Dermis microvascular lymphatic vessel endothelial cell (primary cell): ENCODE data around the gene KIAA0408. TPM values are rescaled to one million over a fixed set of nuclear protein-coding genes. Genes with fewer than 3 reads are reported as not detected.
A peak's percentile ranks its signal among the peaks of the same experiment; 100 is the strongest.
"Not testable (repeated sequence)": the region's sequence is repeated elsewhere in the genome, so short reads cannot be mapped to it uniquely, and the experiment has no call there.

ENCODE experiments used
- DNase-seq, 2 donors: peaks; one replicate each; pipeline versions ENCODE4 v3.0.0 to v3.0.0-alpha.2; 2010; ENCODE audit warnings: low read depth in 2 of 2
- total RNA-seq: library from RNA; depleted of rRNA; stranded (reverse); fragments of >200 nt; gene quantifications from 2 replicates; pipeline ENCODE4 v1.2.1, GENCODE V29; 2014

KIAA0408 gene
- total RNA-seq, 1 donor from 2014 or later, result not detected

- DNase-seq, result no peak
Measured at GRCh38 chr6:127464161-127464880, 5.1 kb upstream of the KIAA0408 start.

GRCh38 chr6:127463056-127463455 is 3.9 kb upstream of the KIAA0408 start:
- no peak for DNase-seq

GRCh38 chr6:127462376-127462775 is 3.2 kb upstream of the KIAA0408 start:
- DNase-seq, result no peak

DNA sequence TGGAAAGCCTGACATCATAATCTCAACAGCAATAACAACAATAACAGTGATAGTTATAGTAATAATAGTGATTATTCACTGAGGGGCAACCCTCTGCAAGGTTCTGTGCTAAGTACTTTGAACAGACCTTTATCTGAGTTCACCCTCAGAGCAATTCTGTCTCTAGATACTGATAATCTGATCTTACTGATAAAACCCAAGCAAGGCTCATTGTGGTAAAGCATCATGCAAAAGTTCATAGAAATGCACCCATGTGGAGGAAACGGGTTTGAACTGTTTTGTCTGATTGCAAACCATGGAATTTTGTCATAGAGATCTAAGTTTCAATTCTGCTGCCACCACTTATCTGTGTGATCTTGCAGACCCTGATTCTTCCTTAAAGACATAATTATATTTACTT is 1.3 kb upstream of the KIAA0408 start:
- DNase-seq, result no peak

GRCh38 chr6:127458817-127459216 is 372 bp downstream of the KIAA0408 start:
- DNase-seq, result no peak

GRCh38 chr6:127458222-127458621 is 967 bp downstream of the KIAA0408 start:
- no peak for DNase-seq

DNA sequence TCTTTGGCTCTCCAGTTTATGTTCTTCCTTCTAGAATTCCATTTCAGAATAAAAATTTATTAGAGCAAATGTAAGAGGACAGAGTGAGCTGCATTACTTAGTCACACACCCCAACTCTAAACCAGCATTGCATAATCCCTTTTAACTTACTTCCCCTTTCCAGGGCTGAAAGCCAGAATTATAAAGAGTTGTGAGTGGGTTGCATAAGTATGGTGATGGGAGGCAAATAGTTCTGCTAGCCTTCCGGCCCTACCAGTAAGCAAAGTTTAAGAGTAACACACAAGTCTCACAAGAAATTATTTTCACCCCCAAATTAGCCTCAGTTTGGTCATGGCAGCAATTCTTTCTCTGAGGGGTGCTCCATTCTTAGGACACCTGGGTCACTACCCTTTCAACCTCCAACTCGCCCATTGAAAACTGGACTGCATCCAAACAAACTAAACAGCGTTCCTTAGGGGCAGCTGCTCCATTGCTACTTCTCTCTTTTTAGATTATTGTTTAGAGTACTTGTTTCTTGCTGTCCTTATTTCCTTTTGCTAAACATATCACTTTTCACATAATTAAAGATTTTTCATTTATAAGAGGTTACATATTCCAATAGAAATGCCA is 1.6 kb downstream of the KIAA0408 start:
- DNase-seq, result no peak

DNA sequence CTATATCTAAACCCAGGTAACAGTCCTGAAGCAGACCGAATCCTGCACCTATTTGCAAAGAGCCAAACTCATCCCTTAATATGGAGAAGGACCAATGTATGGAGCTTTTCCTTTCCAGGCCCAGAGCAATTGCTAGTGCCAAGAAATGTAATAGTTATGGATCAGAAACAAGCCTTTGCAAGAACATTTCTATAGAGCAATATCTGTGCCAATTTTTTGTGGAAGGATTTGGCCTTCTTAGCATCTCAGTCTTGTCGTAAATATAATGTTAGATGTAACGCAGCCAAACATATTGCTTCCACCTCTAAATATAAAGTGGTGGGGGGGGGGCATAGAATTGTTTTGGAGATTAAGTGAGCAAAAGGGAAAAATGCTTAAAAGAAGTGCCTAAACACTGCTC is 2.7 kb downstream of the KIAA0408 start:
- DNase-seq, result no peak

GRCh38 chr6:127453845-127454619 is 5.2 kb downstream of the KIAA0408 start:
- no peak for DNase-seq

GRCh38 chr6:127452803-127453202 is 6.4 kb downstream of the KIAA0408 start:
- no peak for DNase-seq

DNA sequence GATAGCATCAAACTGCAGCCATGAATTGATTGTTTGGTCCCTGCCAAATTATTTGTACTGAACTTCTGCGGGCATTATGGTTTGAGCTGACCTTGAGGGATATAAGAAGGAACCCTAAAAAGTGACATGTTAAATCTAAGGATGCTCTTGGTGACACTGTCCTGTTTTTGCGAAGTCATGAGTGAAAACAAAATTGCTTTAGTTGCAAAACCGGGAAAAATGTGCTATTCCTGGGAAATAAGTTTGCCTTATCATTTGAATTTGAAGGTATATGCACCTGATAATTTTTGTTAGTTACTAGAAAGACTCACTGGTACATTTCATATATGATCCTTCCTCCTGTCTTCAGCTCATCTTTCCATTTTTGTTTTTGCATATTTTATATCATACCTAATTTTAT is 7.8 kb downstream of the KIAA0408 start:
- DNase-seq, result no peak

- DNase-seq, result no peak
Measured at GRCh38 chr6:127447780-127448179, 11.4 kb downstream of the KIAA0408 start.

DNA sequence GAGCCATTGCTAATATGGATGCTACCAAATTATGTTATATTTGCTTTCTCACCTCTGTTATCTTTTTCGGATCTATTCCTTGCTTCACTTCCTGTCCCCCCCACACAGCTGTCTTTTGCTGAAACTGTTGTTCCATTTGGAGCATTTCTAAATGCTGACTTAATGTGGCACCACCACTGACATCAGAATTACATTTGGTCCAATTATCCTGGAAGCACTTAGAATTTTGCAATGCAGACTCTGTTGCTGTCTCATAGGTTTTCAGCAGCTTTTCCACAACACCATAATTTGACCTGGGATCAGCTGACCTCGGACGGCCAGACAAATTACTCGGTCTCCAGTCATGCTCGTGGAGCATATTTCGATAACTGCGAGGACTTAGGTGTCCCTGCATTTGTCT is 12.8 kb downstream of the KIAA0408 start:
- no peak for DNase-seq

DNA sequence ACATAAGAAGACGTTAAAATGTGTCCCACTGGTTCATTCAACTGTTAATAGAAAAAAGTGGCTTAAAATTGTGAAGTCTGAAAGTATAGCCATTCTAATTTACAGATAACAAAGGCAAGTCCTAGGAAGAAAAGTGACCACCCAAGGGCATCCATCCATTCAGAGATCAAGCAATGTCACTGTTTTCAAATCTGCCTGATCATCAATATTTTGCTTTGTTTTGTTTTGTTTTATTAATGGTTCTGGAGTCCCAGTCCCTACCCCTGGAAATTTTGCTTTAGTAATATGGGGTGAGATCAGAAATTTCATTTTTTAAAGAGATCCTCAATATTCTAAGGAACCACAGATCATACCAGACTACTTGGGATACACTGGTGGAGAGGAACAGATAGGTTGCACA is 17.3 kb downstream of the KIAA0408 start:
- DNase-seq, result no peak

- no peak for DNase-seq
Measured at GRCh38 chr6:127439718-127440117, 19.5 kb downstream of the KIAA0408 start.

DNA sequence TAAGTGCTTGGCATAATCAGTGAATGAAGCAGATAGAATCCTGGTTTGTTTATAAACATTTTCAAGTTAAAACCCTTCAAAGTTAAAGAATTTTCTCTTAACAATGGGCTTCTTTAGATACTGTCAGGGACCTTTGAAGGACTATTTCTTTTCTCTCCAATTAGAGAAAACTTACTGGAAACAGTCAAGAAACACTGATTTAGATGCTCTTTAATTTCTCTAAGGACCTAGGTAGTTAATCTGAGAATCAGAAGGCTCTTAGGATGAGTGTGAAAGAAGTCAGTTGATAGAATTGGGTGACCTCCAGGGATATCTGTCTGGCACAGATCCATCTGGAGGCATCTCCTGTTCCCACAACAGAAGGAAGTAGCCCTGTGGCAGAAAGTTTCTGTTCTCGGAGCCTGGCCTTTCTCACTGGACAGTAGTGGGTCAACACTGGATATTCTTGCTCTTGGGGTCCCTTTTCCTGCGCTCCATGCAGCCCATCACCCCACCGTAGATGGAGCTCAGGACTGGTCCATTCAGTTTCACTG is 22.5 kb downstream of the KIAA0408 start:
- DNase-seq, result no peak

DNA sequence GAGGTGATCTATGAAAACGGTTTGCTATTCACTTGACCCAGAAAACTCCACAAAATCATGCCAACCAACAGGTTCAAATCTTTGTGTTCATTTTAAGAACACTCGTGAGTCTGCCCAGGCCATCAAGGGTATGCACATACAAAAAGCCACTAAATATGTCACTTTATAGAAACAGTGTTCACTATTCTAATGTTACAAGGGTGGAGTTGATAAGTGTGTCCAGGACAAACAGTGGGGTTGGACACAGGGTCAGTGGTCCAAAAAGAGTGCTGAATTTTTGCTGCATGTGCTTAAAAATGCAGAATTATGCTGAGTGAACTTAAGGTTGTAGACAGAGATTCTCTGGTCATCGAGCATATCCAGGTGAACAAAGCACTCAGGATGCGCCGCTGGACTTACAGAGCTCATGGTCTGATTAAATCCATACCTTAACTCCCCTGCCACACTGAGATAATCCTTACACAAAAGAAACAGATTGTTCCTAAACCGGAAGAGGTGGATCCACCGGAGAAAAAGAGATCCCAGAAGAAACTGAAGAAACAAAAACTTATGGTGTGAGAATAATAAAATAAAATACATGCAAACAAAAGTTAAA is 23.5 kb downstream of the KIAA0408 start:
- no peak for DNase-seq

DNA sequence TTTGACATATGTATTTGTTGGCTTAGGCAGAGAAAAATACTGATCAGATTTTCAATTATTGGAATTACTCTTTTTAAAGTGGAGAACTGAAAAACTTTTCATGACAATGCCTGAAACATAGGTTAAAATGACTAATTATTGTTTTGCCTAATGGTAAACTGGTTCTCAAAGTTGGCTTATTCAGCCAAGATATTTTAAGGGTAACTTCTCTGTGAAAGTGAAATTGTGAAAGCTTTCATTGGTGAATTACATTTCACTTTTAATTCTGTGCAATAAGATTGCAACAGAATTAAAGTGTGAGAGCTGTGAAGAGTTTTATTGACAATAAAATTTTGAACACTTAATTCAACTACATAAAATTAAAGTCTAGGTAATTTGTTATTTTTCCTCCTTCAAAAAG is 24.5 kb downstream of the KIAA0408 start:
- no peak for DNase-seq

GRCh38 chr6:127428562-127428961 is 30.6 kb downstream of the KIAA0408 start:
- not testable (repeated sequence) for DNase-seq

DNA sequence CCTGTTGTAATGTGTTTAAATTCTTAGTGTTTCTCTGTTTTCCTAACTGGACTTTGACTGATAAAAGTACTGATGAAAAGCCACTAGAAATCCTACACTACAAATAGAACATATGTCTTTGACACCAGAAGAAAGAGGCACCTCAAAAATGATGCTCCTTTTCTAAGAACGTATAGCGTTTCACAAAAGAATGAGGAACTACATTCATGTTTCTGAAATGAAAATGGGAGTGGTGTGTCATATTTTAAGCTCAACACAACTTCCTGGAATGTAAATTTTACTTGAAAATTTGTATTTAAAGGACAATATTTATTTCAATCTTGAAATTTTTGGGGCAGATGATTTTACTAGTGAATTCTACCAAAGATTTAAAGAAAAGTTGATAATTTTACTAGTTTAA is 35.3 kb downstream of the KIAA0408 start:
- DNase-seq, result no peak

DNA sequence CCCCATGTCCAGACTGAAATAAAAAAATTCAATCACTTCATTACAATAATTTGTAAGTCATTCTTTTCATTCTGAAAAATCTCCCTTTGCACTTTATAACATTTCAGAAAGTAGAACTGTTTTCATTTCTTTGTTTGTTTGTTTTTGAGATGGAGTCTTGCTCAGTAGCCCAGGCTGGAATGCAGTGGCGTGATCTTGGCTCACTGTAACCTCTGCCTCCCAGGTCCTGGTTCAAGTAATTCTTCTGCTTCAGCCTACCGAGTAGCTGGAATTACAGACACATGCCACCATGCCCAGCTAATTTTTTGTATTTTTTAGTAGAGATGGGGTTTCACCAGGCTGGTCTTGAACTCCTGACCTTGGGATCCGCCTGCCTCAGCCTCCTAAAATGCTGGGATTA is 38.0 kb downstream of the KIAA0408 start:
- DNase-seq, result not testable (repeated sequence)

GRCh38 chr6:127420556-127420955 is 38.6 kb downstream of the KIAA0408 start:
- DNase-seq, result peak; percentile 63 to 95
